Suprapubic skin (tissue), 4 donors: Measurements from ENCODE around the gene TCP11. TPM values are rescaled to one million over a fixed set of nuclear protein-coding genes. Genes with fewer than 3 reads are reported as not detected.

Experiments used
- DNase-seq, 2 donors: peaks; one replicate each; pipeline ENCODE4 v3.0.0-alpha.2; 2019; ENCODE audit warnings: low spot score in 2 of 2
- H3K27ac ChIP-seq: fragments of 200-600 bp; sonication (generic); one replicate; pipeline ENCODE4 v1.5.1; 2019
- H3K27me3 ChIP-seq: fragments of 200-600 bp; sonication (generic); one replicate; pipeline ENCODE4 v1.5.1; 2019
- H3K36me3 ChIP-seq: fragments of 200-600 bp; sonication (generic); one replicate; pipeline ENCODE4 v1.5.1; 2019
- H3K4me1 ChIP-seq: fragments of 200-600 bp; sonication (generic); one replicate; pipeline ENCODE4 v1.5.1; 2019
- H3K4me3 ChIP-seq: fragments of 200-600 bp; sonication (generic); one replicate; pipeline ENCODE4 v1.5.1; 2019; ENCODE audit warnings: mild to moderate bottlenecking
- H3K9me3 ChIP-seq: fragments of 200-600 bp; sonication (generic); one replicate; pipeline ENCODE4 v1.5.1; 2019
- CTCF ChIP-seq, 2 donors: fragments of 200-600 bp in 1 of 2; fragments of 450-650 bp in 1 of 2; sonication (generic) in 1 of 2; IDR thresholded peaks; one replicate each; pipeline ENCODE4 v1.5.1; 2016 to 2019; ENCODE audit warnings: antibody characterized with exemption in 2 of 2, mild to moderate bottlenecking in 1 of 2, moderate library complexity in 1 of 2
- EP300 ChIP-seq: sonication (generic); formaldehyde crosslinking; IDR thresholded peaks from one replicate; pipeline ENCODE4 v1.6.1; 2017; ENCODE audit warnings: antibody characterized with exemption
- POLR2A ChIP-seq, 2 donors: fragments of 450-650 bp; IDR thresholded peaks; one replicate each; pipeline ENCODE4 v1.6.1; 2017; ENCODE audit warnings: antibody characterized with exemption in 2 of 2, mild to moderate bottlenecking in 2 of 2, moderate library complexity in 2 of 2
- POLR2AphosphoS5 ChIP-seq, 3 donors: sonication (generic); formaldehyde crosslinking; IDR thresholded peaks; one replicate each; pipeline ENCODE4 v1.6.1; 2017; ENCODE audit warnings: antibody characterized with exemption in 3 of 3
- WGBS: methylation state at CpG from one replicate; pipeline ENCODE4 v1.1.5; 2018; 5-methylcytosine and 5-hydroxymethylcytosine counted together
- total RNA-seq, 4 donors: library from RNA; depleted of rRNA; stranded (reverse); fragments of >200 nt; gene quantifications; one replicate each; pipeline ENCODE4 v1.1.0, GENCODE V29; 2016

Gene TCP11
- total RNA-seq, 4 donors from 2014 or later, result 4.2 TPM; not detected in 3

GRCh38 chr6:35070111-35070510 lies 71.0 kb downstream of the TCP11 start:
- WGBS, result 94% methylated on average over 2 of the region's 2 CpGs
- H3K27ac ChIP-seq, result no peak overlapping the region
- peaks cover 31% of the 10 kb centered on the region for H3K36me3 ChIP-seq
- H3K4me3 ChIP-seq, result no peak overlapping the region
- H3K4me1 ChIP-seq, result peaks cover 8% of the 10 kb centered on the region
- TF ChIP-seq EP300 (no peak), POLR2A (IDR thresholded peaks at IDR 0.05) (no peak)
- H3K27me3 ChIP-seq, result no peaks in the 10 kb centered on the region
- no peak for DNase-seq
- no peaks in the 10 kb centered on the region for H3K9me3 ChIP-seq

- H3K4me1 ChIP-seq, result peaks cover 8% of the 10 kb centered on the region
- WGBS, result 96% methylated on average over 2 of the region's 2 CpGs
- peaks cover 33% of the 10 kb centered on the region for H3K36me3 ChIP-seq
- no peak overlapping the region for H3K27ac ChIP-seq
- TF ChIP-seq EP300 (no peak), POLR2AphosphoS5 (IDR thresholded peaks at IDR 0.05) (no peak), POLR2A (IDR thresholded peaks at IDR 0.05) (no peak), CTCF (IDR thresholded peaks at IDR 0.05) (no peak)
- H3K27me3 ChIP-seq, result no peaks in the 10 kb centered on the region
- H3K9me3 ChIP-seq, result no peaks in the 10 kb centered on the region
- H3K4me3 ChIP-seq, result no peak overlapping the region
- no peak for DNase-seq
Observed at GRCh38 chr6:35069262-35069661, 71.9 kb downstream of the TCP11 start.

- 75% methylated on average over 7 of the region's 7 CpGs for WGBS
Observed at GRCh38 chr6:35068644-35069043, 72.5 kb downstream of the TCP11 start.

GRCh38 chr6:35068206-35068605 lies 72.9 kb downstream of the TCP11 start:
- H3K27ac ChIP-seq, result peak overlapping the region; percentile 39

More at GRCh38 chr6:35068644-35069043, 72.5 kb downstream of the TCP11 start:
- TF ChIP-seq POLR2AphosphoS5 (IDR thresholded peaks at IDR 0.05), result no peak
- TF ChIP-seq EP300, result no peak
- no peak for TF ChIP-seq POLR2A (IDR thresholded peaks at IDR 0.05)
- no peak for TF ChIP-seq CTCF (IDR thresholded peaks at IDR 0.05)
- no peaks in the 10 kb centered on the region for H3K27me3 ChIP-seq
- no peaks in the 10 kb centered on the region for H3K9me3 ChIP-seq
- no peak overlapping the region for H3K4me3 ChIP-seq
- H3K36me3 ChIP-seq, result peaks cover 28% of the 10 kb centered on the region
- peaks cover 8% of the 10 kb centered on the region for H3K4me1 ChIP-seq
- no peak for DNase-seq
- H3K27ac ChIP-seq, result peak overlapping the region; percentile 39

More at GRCh38 chr6:35068206-35068605, 72.9 kb downstream of the TCP11 start:
- no peak for DNase-seq
- H3K4me3 ChIP-seq, result no peak overlapping the region
- no peak for TF ChIP-seq POLR2A (IDR thresholded peaks at IDR 0.05)
- TF ChIP-seq EP300, result no peak
- no peak for TF ChIP-seq CTCF (IDR thresholded peaks at IDR 0.05)
- no peak for TF ChIP-seq POLR2AphosphoS5 (IDR thresholded peaks at IDR 0.05)
- WGBS, result 38% methylated on average over 9 of the region's 9 CpGs
- H3K9me3 ChIP-seq, result no peaks in the 10 kb centered on the region
- H3K4me1 ChIP-seq, result peaks cover 8% of the 10 kb centered on the region
- H3K36me3 ChIP-seq, result peaks cover 26% of the 10 kb centered on the region
- H3K27me3 ChIP-seq, result no peaks in the 10 kb centered on the region

Other genes starting within 250 kb of the TCP11 start
- 1 to 10 TPM in 1 of 4 donors, under 1 TPM in 3; 0.23 to 1.1 (median 0.73) TPM for gene SCUBE3, start 72.6 kb upstream of the TCP11 start, total RNA-seq
- 10 to 100 TPM; 19.6 to 52.5 (median 27.5) TPM for gene ZNF76, start 118.4 kb upstream of the TCP11 start, total RNA-seq
- gene DEF6, start 156.5 kb upstream of the TCP11 start, total RNA-seq, result 10 to 100 TPM; 28.0 to 99.9 (median 35.5) TPM
- 10 to 100 TPM; 23.4 to 31.4 (median 26.9) TPM for gene PPARD, start 201.2 kb upstream of the TCP11 start, total RNA-seq